Thyroid gland (tissue), 4 donors: ENCODE measurements around the gene DFFB.

Experiments used
- CTCF ChIP-seq, 6 experiments: fragments of 200-600 bp in 3 of 6; fragments of 450-650 bp in 3 of 6; sonication (generic) in 3 of 6; IDR thresholded peaks; one replicate each; pipeline ENCODE4 v1.5.1; 2016 to 2019; ENCODE audit warnings: antibody characterized with exemption in 6 of 6, mild to moderate bottlenecking in 2 of 6, inconsistent platforms in 1 of 6, moderate library complexity in 1 of 6
- POLR2A ChIP-seq, 2 donors: fragments of 450-650 bp; IDR thresholded peaks; one replicate each; pipeline ENCODE4 v1.6.1; 2017; ENCODE audit warnings: antibody characterized with exemption in 2 of 2, mild to moderate bottlenecking in 2 of 2, moderate library complexity in 1 of 2

- no peak for TF ChIP-seq CTCF (IDR thresholded peaks at IDR 0.05)
- no peak for TF ChIP-seq POLR2A (IDR thresholded peaks at IDR 0.05)
Observed at GRCh38 chr1:3814771-3815561, 42.3 kb upstream of the DFFB start.
